ENCODE measurements around the gene MKRN2.

- TF ChIP-seq TOPORS (CRISPR knock-in tag; IDR thresholded peaks at IDR 0.05) (no peak), KLF11 (CRISPR knock-in tag; IDR thresholded peaks at IDR 0.05) (no peak), PHF8 (CRISPR knock-in tag; IDR thresholded peaks at IDR 0.05) (no peak), CTCF (CRISPR knock-in tag; IDR thresholded peaks at IDR 0.05) (no peak), NR3C1 (CRISPR knock-in tag; IDR thresholded peaks at IDR 0.05) (no peak)
Observed at GRCh38 chr3:12591456-12591855, 34.6 kb downstream of the MKRN2 start.
